IPS-11a (cell line): Measurements from ENCODE around the gene SGTB.

Experiments
- H3K4me3 ChIP-seq: one replicate; pipeline ENCODE4 v1.5.1; 2013; ENCODE audit warnings: low read depth, low read length, control low read depth

SGTB gene

GRCh38 chr5:65721720-65722574, at the start of gene SGTB, which contains the start of gene NLN:
Gene SGTB, minus strand, starts transcription at chr5:65722109. Its CDS starts 1,302 bp downstream, at chr5:65720807.
Gene NLN, plus strand, starts transcription at chr5:65722205. Its CDS starts 169 bp downstream, at chr5:65722374.
- H3K4me3 ChIP-seq, result peak within 1 kb of the TSS; percentile 89

GRCh38 chr5:65771266-65771665, 49.4 kb upstream of the SGTB start:
- no peak overlapping the region for H3K4me3 ChIP-seq

GRCh38 chr5:65769539-65769938, 47.6 kb upstream of the SGTB start:
- H3K4me3 ChIP-seq, result no peak overlapping the region

GRCh38 chr5:65768723-65769346, 46.9 kb upstream of the SGTB start:
- no peak overlapping the region for H3K4me3 ChIP-seq

- no peak overlapping the region for H3K4me3 ChIP-seq
Measured at GRCh38 chr5:65767565-65767964, 45.7 kb upstream of the SGTB start.

- no peak overlapping the region for H3K4me3 ChIP-seq
Measured at GRCh38 chr5:65766781-65767180, 44.9 kb upstream of the SGTB start.

GRCh38 chr5:65766175-65766574, 44.3 kb upstream of the SGTB start:
- H3K4me3 ChIP-seq, result no peak overlapping the region

- no peak overlapping the region for H3K4me3 ChIP-seq
Measured at GRCh38 chr5:65765582-65765981, 43.7 kb upstream of the SGTB start.

GRCh38 chr5:65762234-65762633, 40.3 kb upstream of the SGTB start:
- no peak overlapping the region for H3K4me3 ChIP-seq

- H3K4me3 ChIP-seq, result no peak overlapping the region
Measured at GRCh38 chr5:65760504-65761275, 38.8 kb upstream of the SGTB start.

GRCh38 chr5:65758546-65759144, 36.7 kb upstream of the SGTB start:
- H3K4me3 ChIP-seq, result no peak overlapping the region

- H3K4me3 ChIP-seq, result no peak overlapping the region
Measured at GRCh38 chr5:65753189-65753588, 31.3 kb upstream of the SGTB start.

- H3K4me3 ChIP-seq, result no peak overlapping the region
Measured at GRCh38 chr5:65750938-65751337, 29.0 kb upstream of the SGTB start.

GRCh38 chr5:65749956-65750355, 28.0 kb upstream of the SGTB start:
- H3K4me3 ChIP-seq, result no peak overlapping the region

GRCh38 chr5:65749221-65749844, 27.4 kb upstream of the SGTB start:
- H3K4me3 ChIP-seq, result no peak overlapping the region

- H3K4me3 ChIP-seq, result no peak overlapping the region
Measured at GRCh38 chr5:65742565-65743231, 20.8 kb upstream of the SGTB start.

GRCh38 chr5:65739162-65739561, 17.3 kb upstream of the SGTB start:
- H3K4me3 ChIP-seq, result no peak overlapping the region

GRCh38 chr5:65738305-65738704, 16.4 kb upstream of the SGTB start:
- no peak overlapping the region for H3K4me3 ChIP-seq

GRCh38 chr5:65737842-65738241, 15.9 kb upstream of the SGTB start:
- no peak overlapping the region for H3K4me3 ChIP-seq

- H3K4me3 ChIP-seq, result no peak overlapping the region
Measured at GRCh38 chr5:65736011-65736410, 14.1 kb upstream of the SGTB start.
